Liver (tissue), 9 donors: ENCODE data around the gene EHMT1. TPM values are rescaled to one million over a fixed set of nuclear protein-coding genes. Genes with fewer than 3 reads are reported as not detected.

Experiments used
- DNase-seq: peaks from one replicate; pipeline ENCODE4 v3.0.0-alpha.2; 2017; ENCODE audit warnings: low spot score
- H3K27ac ChIP-seq, 2 donors: one replicate each; pipeline ENCODE4 v1.7.0; 2013; ENCODE audit warnings: inconsistent platforms in 2 of 2, low read length in 2 of 2, control low read depth in 1 of 2, low read depth in 1 of 2, mild to moderate bottlenecking in 1 of 2
- H3K27me3 ChIP-seq, 4 donors: one replicate each; pipeline versions ENCODE4 v1.6.1 to v1.7.0; 2013; ENCODE audit warnings: low read length in 3 of 4, inconsistent platforms in 1 of 4, mild to moderate bottlenecking in 1 of 4, moderate library complexity in 1 of 4; ENCODE audit not compliant: control insufficient read depth in 4 of 4, insufficient read depth in 4 of 4
- H3K36me3 ChIP-seq, 4 donors: one replicate each; pipeline versions ENCODE4 v1.6.1 to v1.7.0; 2013; ENCODE audit warnings: low read length in 3 of 4, mild to moderate bottlenecking in 3 of 4, low read depth in 1 of 4, moderate library complexity in 1 of 4; ENCODE audit not compliant: control insufficient read depth in 4 of 4, insufficient read depth in 3 of 4
- H3K4me1 ChIP-seq, 4 donors: one replicate each; pipeline versions ENCODE4 v1.6.1 to v1.7.0; 2013; ENCODE audit warnings: low read length in 3 of 4, mild to moderate bottlenecking in 3 of 4, moderate library complexity in 1 of 4; ENCODE audit not compliant: control insufficient read depth in 4 of 4, insufficient read depth in 4 of 4
- H3K4me3 ChIP-seq, 3 donors: one replicate each; pipeline versions ENCODE4 v1.6.1 to v1.7.0; 2013; ENCODE audit warnings: low read length in 3 of 3, control low read depth in 1 of 3, low read depth in 1 of 3, mild to moderate bottlenecking in 1 of 3
- H3K9ac ChIP-seq, 2 donors: one replicate each; pipeline ENCODE4 v1.7.0; 2013; ENCODE audit warnings: low read length in 2 of 2, mild to moderate bottlenecking in 2 of 2, moderate library complexity in 2 of 2, control low read depth in 1 of 2, low read depth in 1 of 2
- H3K9me3 ChIP-seq, 4 donors: one replicate each; pipeline versions ENCODE4 v1.6.1 to v1.7.0; 2013; ENCODE audit warnings: low read length in 3 of 4; ENCODE audit not compliant: control insufficient read depth in 4 of 4
- EGR1 ChIP-seq, 2 donors: IDR thresholded peaks; 2 replicates each; pipeline ENCODE4 v1.6.1; 2016 to 2018; ENCODE audit warnings: antibody characterized with exemption in 2 of 2, low read depth in 2 of 2
- FOXA2 ChIP-seq: IDR thresholded peaks from 2 replicates; pipeline ENCODE4 v1.6.1; 2016; ENCODE audit warnings: antibody characterized with exemption
- GABPA ChIP-seq, 2 donors: IDR thresholded peaks in 1 of 2; conservative IDR thresholded peaks in 1 of 2; 2 replicates each; pipeline ENCODE4 v1.6.1; 2016; ENCODE audit warnings: antibody characterized with exemption in 2 of 2, mild to moderate bottlenecking in 1 of 2, moderate library complexity in 1 of 2
- HNF4A ChIP-seq, 2 donors: conservative IDR thresholded peaks; 2 replicates each; pipeline ENCODE4 v1.6.1; 2016; ENCODE audit warnings: antibody characterized with exemption in 2 of 2, mild to moderate bottlenecking in 2 of 2
- HNF4G ChIP-seq: IDR thresholded peaks from 2 replicates; pipeline ENCODE4 v1.6.1; 2016; ENCODE audit warnings: antibody characterized with exemption
- JUND ChIP-seq, 2 donors: IDR thresholded peaks; 2 replicates each; pipeline ENCODE4 v1.6.1; 2016; ENCODE audit warnings: antibody characterized with exemption in 2 of 2
- NR2F2 ChIP-seq: IDR thresholded peaks from 2 replicates; pipeline ENCODE4 v1.6.1; 2016; ENCODE audit warnings: antibody characterized with exemption
- RAD21 ChIP-seq, 2 donors: IDR thresholded peaks; 2 replicates each; pipeline ENCODE4 v1.6.1; 2016; ENCODE audit warnings: antibody characterized with exemption in 2 of 2, mild to moderate bottlenecking in 2 of 2
- RXRA ChIP-seq, 2 donors: IDR thresholded peaks; 2 replicates each; pipeline ENCODE4 v1.6.1; 2017 to 2018; ENCODE audit warnings: antibody characterized with exemption in 2 of 2, mild to moderate bottlenecking in 1 of 2
- SP1 ChIP-seq: IDR thresholded peaks from 2 replicates; pipeline ENCODE4 v1.6.1; 2018; ENCODE audit warnings: antibody characterized with exemption, mild to moderate bottlenecking
- TAF1 ChIP-seq: conservative IDR thresholded peaks from 2 replicates; pipeline ENCODE4 v1.6.1; 2016; ENCODE audit warnings: antibody characterized with exemption, mild to moderate bottlenecking
- YY1 ChIP-seq: IDR thresholded peaks from 2 replicates; pipeline ENCODE4 v1.6.1; 2016; ENCODE audit warnings: antibody characterized with exemption, mild to moderate bottlenecking
- ZBTB33 ChIP-seq: IDR thresholded peaks from 2 replicates; pipeline ENCODE4 v1.6.1; 2016; ENCODE audit warnings: antibody characterized with exemption
- WGBS: extraction: QIAGEN DNeasy Blood & Tissue Kit; methylation state at CpG from one replicate; pipeline ENCODE4 v1.1.7; 2013; 5-methylcytosine and 5-hydroxymethylcytosine counted together
- polyA plus RNA-seq, 2 donors: library from polyadenylated mRNA; stranded (reverse) in 1 of 2; unstranded in 1 of 2; fragments of 200-250 nt in 1 of 2; fragments of >200 nt in 1 of 2; fragmentation: Nextera tagmentation in 1 of 2; extraction: Ambion mirVana in 1 of 2; gene quantifications; one replicate each; pipeline versions ENCODE4 v1.2.1 to v1.2.3, GENCODE V29; 2013 to 2015
- total RNA-seq, 2 donors: library from RNA; depleted of rRNA; stranded (reverse); fragments of >200 nt; gene quantifications; one replicate each; pipeline ENCODE4 v1.2.3, GENCODE V29; 2014
- TF ChIP-seq, protein P1 (sequence below): fragments of 150-350 bp; IDR thresholded peaks from 2 replicates; pipeline ENCODE4 v1.5.1; 2017; ENCODE audit warnings: improper control_type of control experiment, low read depth, low read length; ENCODE audit not compliant: missing input control
- TF ChIP-seq, protein P2 (sequence below): IDR thresholded peaks from 2 replicates; pipeline ENCODE4 v1.6.1; 2016; ENCODE audit warnings: antibody characterized with exemption
- TF ChIP-seq, protein P3 (sequence below): IDR thresholded peaks from 2 replicates; pipeline ENCODE4 v1.6.1; 2016; ENCODE audit warnings: antibody characterized with exemption, mild to moderate bottlenecking
- TF ChIP-seq, protein P4 (sequence below): IDR thresholded peaks from 2 replicates; pipeline ENCODE4 v1.6.1; 2016; ENCODE audit warnings: antibody characterized with exemption
- donor health status: healthy.
- donor health status: healthy.
- donor health status: healthy.
- donor health status: healthy.
- donor health status: healthy.

EHMT1 gene
- total and polyA plus RNA-seq, 4 donors, result 16.1 to 48.2 (median 27.3) TPM

- Histone ChIP-seq H3K27me3 (no peaks in the 10 kb centered on the region), H3K4me3 (no peak overlapping the region), H3K27ac (peak overlapping the region; percentile 13 to 67), H3K4me1 (peaks cover 7 to 63% (median 35%) of the 10 kb centered on the region in 4 donors), H3K9ac (peak overlapping the region in 1 of 2 donors; percentile 11), H3K36me3 (peaks cover 0 to 3% (median 0%) of the 10 kb centered on the region in 4 donors), H3K9me3 (no peaks in the 10 kb centered on the region)
- TF ChIP-seq SP1, result no peak
- TF ChIP-seq, protein P1, sequence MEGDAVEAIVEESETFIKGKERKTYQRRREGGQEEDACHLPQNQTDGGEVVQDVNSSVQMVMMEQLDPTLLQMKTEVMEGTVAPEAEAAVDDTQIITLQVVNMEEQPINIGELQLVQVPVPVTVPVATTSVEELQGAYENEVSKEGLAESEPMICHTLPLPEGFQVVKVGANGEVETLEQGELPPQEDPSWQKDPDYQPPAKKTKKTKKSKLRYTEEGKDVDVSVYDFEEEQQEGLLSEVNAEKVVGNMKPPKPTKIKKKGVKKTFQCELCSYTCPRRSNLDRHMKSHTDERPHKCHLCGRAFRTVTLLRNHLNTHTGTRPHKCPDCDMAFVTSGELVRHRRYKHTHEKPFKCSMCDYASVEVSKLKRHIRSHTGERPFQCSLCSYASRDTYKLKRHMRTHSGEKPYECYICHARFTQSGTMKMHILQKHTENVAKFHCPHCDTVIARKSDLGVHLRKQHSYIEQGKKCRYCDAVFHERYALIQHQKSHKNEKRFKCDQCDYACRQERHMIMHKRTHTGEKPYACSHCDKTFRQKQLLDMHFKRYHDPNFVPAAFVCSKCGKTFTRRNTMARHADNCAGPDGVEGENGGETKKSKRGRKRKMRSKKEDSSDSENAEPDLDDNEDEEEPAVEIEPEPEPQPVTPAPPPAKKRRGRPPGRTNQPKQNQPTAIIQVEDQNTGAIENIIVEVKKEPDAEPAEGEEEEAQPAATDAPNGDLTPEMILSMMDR, result no peak
- TF ChIP-seq, protein P2, sequence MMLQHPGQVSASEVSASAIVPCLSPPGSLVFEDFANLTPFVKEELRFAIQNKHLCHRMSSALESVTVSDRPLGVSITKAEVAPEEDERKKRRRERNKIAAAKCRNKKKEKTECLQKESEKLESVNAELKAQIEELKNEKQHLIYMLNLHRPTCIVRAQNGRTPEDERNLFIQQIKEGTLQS, result no peak
- no peak for TF ChIP-seq ZBTB33
- TF ChIP-seq HNF4G, result no peak
- TF ChIP-seq, protein P3, sequence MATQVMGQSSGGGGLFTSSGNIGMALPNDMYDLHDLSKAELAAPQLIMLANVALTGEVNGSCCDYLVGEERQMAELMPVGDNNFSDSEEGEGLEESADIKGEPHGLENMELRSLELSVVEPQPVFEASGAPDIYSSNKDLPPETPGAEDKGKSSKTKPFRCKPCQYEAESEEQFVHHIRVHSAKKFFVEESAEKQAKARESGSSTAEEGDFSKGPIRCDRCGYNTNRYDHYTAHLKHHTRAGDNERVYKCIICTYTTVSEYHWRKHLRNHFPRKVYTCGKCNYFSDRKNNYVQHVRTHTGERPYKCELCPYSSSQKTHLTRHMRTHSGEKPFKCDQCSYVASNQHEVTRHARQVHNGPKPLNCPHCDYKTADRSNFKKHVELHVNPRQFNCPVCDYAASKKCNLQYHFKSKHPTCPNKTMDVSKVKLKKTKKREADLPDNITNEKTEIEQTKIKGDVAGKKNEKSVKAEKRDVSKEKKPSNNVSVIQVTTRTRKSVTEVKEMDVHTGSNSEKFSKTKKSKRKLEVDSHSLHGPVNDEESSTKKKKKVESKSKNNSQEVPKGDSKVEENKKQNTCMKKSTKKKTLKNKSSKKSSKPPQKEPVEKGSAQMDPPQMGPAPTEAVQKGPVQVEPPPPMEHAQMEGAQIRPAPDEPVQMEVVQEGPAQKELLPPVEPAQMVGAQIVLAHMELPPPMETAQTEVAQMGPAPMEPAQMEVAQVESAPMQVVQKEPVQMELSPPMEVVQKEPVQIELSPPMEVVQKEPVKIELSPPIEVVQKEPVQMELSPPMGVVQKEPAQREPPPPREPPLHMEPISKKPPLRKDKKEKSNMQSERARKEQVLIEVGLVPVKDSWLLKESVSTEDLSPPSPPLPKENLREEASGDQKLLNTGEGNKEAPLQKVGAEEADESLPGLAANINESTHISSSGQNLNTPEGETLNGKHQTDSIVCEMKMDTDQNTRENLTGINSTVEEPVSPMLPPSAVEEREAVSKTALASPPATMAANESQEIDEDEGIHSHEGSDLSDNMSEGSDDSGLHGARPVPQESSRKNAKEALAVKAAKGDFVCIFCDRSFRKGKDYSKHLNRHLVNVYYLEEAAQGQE, result no peak
- TF ChIP-seq HNF4A (conservative IDR thresholded peaks at IDR 0.05), result no peak
- TF ChIP-seq NR2F2, result no peak
- TF ChIP-seq FOXA2, result no peak
- TF ChIP-seq TAF1, result no peak
- TF ChIP-seq, protein P4, sequence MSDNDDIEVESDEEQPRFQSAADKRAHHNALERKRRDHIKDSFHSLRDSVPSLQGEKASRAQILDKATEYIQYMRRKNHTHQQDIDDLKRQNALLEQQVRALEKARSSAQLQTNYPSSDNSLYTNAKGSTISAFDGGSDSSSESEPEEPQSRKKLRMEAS, result no peak
- TF ChIP-seq RAD21 (IDR thresholded peaks at IDR 0.05), result no peak
- no peak for TF ChIP-seq EGR1 (IDR thresholded peaks at IDR 0.05; ENCODE audit: low read depth in 2 of 2)
- no peak for TF ChIP-seq RXRA (IDR thresholded peaks at IDR 0.05)
- no peak for TF ChIP-seq JUND (IDR thresholded peaks at IDR 0.05)
- TF ChIP-seq YY1, result no peak
- no peak for TF ChIP-seq GABPA (IDR thresholded peaks at IDR 0.05 in 1 of 2, conservative IDR thresholded peaks at IDR 0.05 in 1 of 2)
- 64% methylated on average over 3 of the region's 3 CpGs for WGBS
- no peak for DNase-seq
These were observed 52.4 kb downstream of the EHMT1 start for GRCh38 chr9:137671196-137671538.
